Smooth muscle cell (in vitro differentiated cells): ENCODE results near the gene IFT43. TPM values are rescaled to one million over a fixed set of nuclear protein-coding genes. Genes with fewer than 3 reads are reported as not detected.

Experiments used
- DNase-seq: peaks from one replicate; lab custom pipeline; 2025; ENCODE audit not compliant: unreplicated experiment; lab: John Stamatoyannopoulos, UW
- H2AFZ ChIP-seq: fragments of 200-600 bp; sonication (generic); 2 replicates; pipeline ENCODE4 v1.6.0; 2016; ENCODE audit warnings: antibody characterized with exemption, low read depth, mild to moderate bottlenecking
- H3F3A ChIP-seq: fragments of 200-600 bp; sonication (generic); 2 replicates; pipeline ENCODE4 v1.6.0; 2017; ENCODE audit warnings: antibody characterized with exemption, low read depth
- H3K27ac ChIP-seq: fragments of 200-600 bp; sonication (generic); 2 replicates; pipeline ENCODE4 v1.5.1; 2016; ENCODE audit warnings: low read depth, mild to moderate bottlenecking
- H3K27me3 ChIP-seq: fragments of 200-600 bp; sonication (generic); 2 replicates; pipeline ENCODE4 v1.6.1; 2016; ENCODE audit warnings: low read depth, mild to moderate bottlenecking
- H3K36me3 ChIP-seq: fragments of 200-600 bp; sonication (generic); 2 replicates; pipeline ENCODE4 v1.5.1; 2016; ENCODE audit warnings: low read depth
- H3K4me1 ChIP-seq: fragments of 200-600 bp; sonication (generic); 2 replicates; pipeline ENCODE4 v1.5.1; 2016; ENCODE audit warnings: low read depth
- H3K4me2 ChIP-seq: fragments of 200-600 bp; sonication (generic); 2 replicates; pipeline ENCODE4 v1.6.0; 2016; ENCODE audit warnings: mild to moderate bottlenecking
- H3K4me3 ChIP-seq: fragments of 200-600 bp; sonication (generic); 2 replicates; pipeline ENCODE4 v1.5.1; 2016; ENCODE audit warnings: mild to moderate bottlenecking
- H3K79me2 ChIP-seq: fragments of 200-600 bp; sonication (generic); 2 replicates; pipeline ENCODE4 v1.6.0; 2016; ENCODE audit warnings: low read depth, mild to moderate bottlenecking
- H3K9ac ChIP-seq: fragments of 200-600 bp; sonication (generic); 2 replicates; pipeline ENCODE4 v1.6.0; 2016; ENCODE audit warnings: low read depth
- H3K9me3 ChIP-seq: fragments of 200-600 bp; sonication (generic); replicated peaks from 2 replicates; pipeline ENCODE4 v1.5.1; 2016; ENCODE audit warnings: low read depth
- H4K20me1 ChIP-seq: fragments of 200-600 bp; sonication (generic); 2 replicates; pipeline ENCODE4 v1.6.0; 2016; ENCODE audit warnings: low read depth
- WGBS: methylation state at CpG from one replicate; pipeline ENCODE4 v1.1.7; 2016; ENCODE audit warnings: low lambda C conversion rate; 5-methylcytosine and 5-hydroxymethylcytosine counted together
- polyA plus RNA-seq: library from polyadenylated mRNA; unstranded; fragments of >200 nt; fragmentation: Nextera tagmentation; extraction: Ambion mirVana; gene quantifications from 2 replicates; pipeline ENCODE4 v1.2.1, GENCODE V29; 2016
- total RNA-seq: library from RNA; depleted of rRNA; stranded (reverse); fragments of >200 nt; gene quantifications from 2 replicates; pipeline ENCODE4 v1.2.3, GENCODE V29; 2014
- TF ChIP-seq, protein P1 (sequence below): fragments of 200-600 bp; sonication (generic); IDR thresholded peaks from 2 replicates; pipeline ENCODE4 v1.5.1; 2017; ENCODE audit warnings: borderline replicate concordance, mild to moderate bottlenecking, antibody characterized with exemption; ENCODE audit not compliant: insufficient read depth, poor library complexity, severe bottlenecking

The IFT43 gene
- total and polyA plus RNA-seq, 2 experiments from 2014 or later: 46.9 to 63.0 TPM

DNA sequence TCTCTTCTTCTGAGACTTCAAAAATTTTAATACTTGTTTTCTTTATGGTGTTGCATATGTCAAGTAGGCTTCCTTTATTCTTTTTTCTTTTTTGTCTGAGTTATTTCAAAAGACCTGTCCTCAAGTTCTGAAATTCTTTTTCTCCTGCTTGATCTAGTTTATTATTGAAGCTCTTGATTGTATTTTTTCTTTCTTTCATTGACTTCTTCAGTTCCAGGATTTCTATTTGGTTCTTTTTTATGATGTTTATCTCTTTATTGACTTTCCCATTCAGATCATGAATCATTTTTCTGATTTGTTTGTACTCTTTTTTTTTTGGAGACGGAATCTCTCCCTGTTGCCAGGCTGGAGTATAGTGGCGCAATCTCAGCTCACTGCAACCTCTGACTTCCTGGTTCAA is 34.1 kb downstream of the IFT43 start:
- no peak overlapping the region for H2AFZ ChIP-seq
- WGBS: 96% methylated on average over 2 of the region's 2 CpGs
- H3K4me3 ChIP-seq: no peak overlapping the region
- H3K27ac ChIP-seq: no peak overlapping the region
- peaks cover 32% of the 10 kb centered on the region for H3K36me3 ChIP-seq
- TF ChIP-seq, protein P1, sequence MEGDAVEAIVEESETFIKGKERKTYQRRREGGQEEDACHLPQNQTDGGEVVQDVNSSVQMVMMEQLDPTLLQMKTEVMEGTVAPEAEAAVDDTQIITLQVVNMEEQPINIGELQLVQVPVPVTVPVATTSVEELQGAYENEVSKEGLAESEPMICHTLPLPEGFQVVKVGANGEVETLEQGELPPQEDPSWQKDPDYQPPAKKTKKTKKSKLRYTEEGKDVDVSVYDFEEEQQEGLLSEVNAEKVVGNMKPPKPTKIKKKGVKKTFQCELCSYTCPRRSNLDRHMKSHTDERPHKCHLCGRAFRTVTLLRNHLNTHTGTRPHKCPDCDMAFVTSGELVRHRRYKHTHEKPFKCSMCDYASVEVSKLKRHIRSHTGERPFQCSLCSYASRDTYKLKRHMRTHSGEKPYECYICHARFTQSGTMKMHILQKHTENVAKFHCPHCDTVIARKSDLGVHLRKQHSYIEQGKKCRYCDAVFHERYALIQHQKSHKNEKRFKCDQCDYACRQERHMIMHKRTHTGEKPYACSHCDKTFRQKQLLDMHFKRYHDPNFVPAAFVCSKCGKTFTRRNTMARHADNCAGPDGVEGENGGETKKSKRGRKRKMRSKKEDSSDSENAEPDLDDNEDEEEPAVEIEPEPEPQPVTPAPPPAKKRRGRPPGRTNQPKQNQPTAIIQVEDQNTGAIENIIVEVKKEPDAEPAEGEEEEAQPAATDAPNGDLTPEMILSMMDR: no peak
- H4K20me1 ChIP-seq: peaks cover 4% of the 10 kb centered on the region
- H3K79me2 ChIP-seq: peaks cover 14% of the 10 kb centered on the region
- DNase-seq: no peak
- no peak overlapping the region for H3K4me2 ChIP-seq
- H3K27me3 ChIP-seq: no peaks in the 10 kb centered on the region
- H3F3A ChIP-seq: no peaks in the 10 kb centered on the region
- H3K9me3 ChIP-seq: no peaks in the 10 kb centered on the region
- no peaks in the 10 kb centered on the region for H3K4me1 ChIP-seq
- H3K9ac ChIP-seq: no peak overlapping the region

DNA sequence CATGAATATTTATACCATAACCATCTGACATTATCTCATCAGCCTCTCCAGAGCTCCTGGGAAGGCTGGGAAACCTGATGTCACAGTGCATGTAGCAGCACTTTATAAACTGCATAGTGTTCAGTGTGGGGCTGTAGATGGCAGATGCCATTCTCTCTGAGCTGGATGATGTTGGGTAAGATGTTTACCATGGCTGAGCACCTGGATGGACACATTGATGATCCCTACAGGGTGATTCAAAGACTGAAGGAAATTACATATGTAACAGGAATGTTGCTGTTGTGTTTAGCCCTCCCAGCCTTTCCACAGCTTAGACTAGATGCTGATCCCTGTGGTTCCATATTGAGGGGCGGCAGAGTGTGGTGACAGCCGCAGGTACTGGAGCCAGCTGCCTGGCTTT is 37.4 kb downstream of the IFT43 start:
- Histone ChIP-seq H3K9me3 (no peaks in the 10 kb centered on the region), H3K4me2 (no peak overlapping the region), H3F3A (no peaks in the 10 kb centered on the region), H2AFZ (no peak overlapping the region), H4K20me1 (no peaks in the 10 kb centered on the region), H3K27me3 (no peaks in the 10 kb centered on the region), H3K36me3 (peaks cover 21% of the 10 kb centered on the region), H3K4me1 (no peaks in the 10 kb centered on the region), H3K4me3 (no peak overlapping the region), H3K9ac (no peak overlapping the region), H3K79me2 (peaks cover 9% of the 10 kb centered on the region), H3K27ac (no peak overlapping the region)
- DNase-seq: no peak
- TF ChIP-seq, protein P1: no peak
- WGBS: 100% methylated on average over 2 of the region's 2 CpGs

DNA sequence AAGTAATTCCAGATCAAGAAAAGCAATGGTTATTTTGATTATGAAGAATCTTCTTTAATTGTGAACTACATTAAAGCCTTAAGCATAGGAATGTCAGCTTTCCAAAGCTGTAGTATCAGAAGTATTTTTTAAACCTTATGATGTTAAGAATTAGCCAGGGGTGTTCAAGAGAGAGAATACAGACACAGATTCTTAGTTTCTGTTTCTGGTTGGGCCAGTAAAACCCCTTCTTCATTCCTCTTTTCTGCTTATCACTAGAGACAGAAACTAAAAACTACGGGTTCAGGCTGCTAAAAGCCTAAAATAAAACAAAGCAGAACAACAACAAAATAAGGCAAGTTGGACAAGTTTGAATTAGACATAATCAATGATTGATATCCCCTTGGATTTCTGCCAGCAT is 38.2 kb downstream of the IFT43 start:
- no peak overlapping the region for H3K27ac ChIP-seq
- H3K4me1 ChIP-seq: no peaks in the 10 kb centered on the region
- TF ChIP-seq, protein P1: no peak
- H3K9ac ChIP-seq: no peak overlapping the region
- no peak for DNase-seq
- H3K27me3 ChIP-seq: no peaks in the 10 kb centered on the region
- no peak overlapping the region for H3K4me2 ChIP-seq
- H3K36me3 ChIP-seq: peaks cover 13% of the 10 kb centered on the region
- no peak overlapping the region for H3K4me3 ChIP-seq
- H3K9me3 ChIP-seq: no peaks in the 10 kb centered on the region
- no peak overlapping the region for H2AFZ ChIP-seq
- H3K79me2 ChIP-seq: peaks cover 9% of the 10 kb centered on the region
- WGBS: 72% methylated on average over 1 of the region's 1 CpG
- no peaks in the 10 kb centered on the region for H3F3A ChIP-seq
- H4K20me1 ChIP-seq: no peaks in the 10 kb centered on the region

DNA sequence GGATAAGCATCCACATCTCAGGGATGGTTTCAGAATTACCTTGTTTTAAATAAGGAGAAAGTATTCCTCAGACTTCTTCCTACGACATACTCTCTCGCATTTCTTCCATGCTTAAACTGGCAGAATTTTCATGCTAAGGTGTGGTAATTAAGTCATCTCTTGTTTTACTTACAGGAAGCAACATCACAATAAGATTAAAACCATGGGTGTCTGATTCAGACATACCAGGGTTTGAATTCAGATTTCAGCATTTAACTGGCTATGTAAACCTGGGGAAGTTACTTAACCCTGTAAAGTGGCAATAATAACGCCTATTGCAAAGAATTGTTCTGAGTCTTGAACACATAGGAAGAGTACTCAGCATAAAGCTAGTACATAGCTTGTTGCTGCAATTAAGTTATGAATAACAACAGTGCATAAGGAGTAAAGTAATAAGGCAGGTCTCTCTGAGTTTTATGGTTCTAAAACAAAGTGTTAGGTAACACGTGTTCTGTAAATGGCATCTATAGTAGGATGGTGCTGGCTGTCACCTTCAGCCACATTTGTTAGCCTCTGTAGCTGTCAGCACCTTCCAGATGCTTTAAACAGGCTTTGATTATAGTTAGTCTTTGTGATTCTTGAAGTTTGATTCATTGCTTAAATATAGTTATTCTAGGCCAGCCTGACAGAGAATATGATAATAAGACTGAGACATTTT is 38.8 kb downstream of the IFT43 start:
- Histone ChIP-seq H3K4me2 (no peak overlapping the region), H3K9ac (no peak overlapping the region), H3K79me2 (peaks cover 8% of the 10 kb centered on the region), H3F3A (no peaks in the 10 kb centered on the region), H3K27me3 (no peaks in the 10 kb centered on the region), H3K9me3 (no peaks in the 10 kb centered on the region), H3K36me3 (peaks cover 7% of the 10 kb centered on the region), H3K4me3 (no peak overlapping the region), H4K20me1 (peaks cover 4% of the 10 kb centered on the region), H3K4me1 (no peaks in the 10 kb centered on the region), H3K27ac (no peak overlapping the region), H2AFZ (no peak overlapping the region)
- no peak for DNase-seq
- TF ChIP-seq, protein P1: no peak
- WGBS: 89% methylated on average over 4 of the region's 4 CpGs
